OCI-LY7 (cell line): ENCODE measurements around the gene SF3B1.
A peak's percentile ranks its signal among the peaks of the same experiment; 100 is the strongest.

Experiments
- EZH2phosphoT487 ChIP-seq: fragments of 200-600 bp; sonication (generic); IDR thresholded peaks from 2 replicates; pipeline ENCODE4 v1.6.1; 2018; ENCODE audit warnings: low read depth, borderline replicate concordance, mild to moderate bottlenecking, mixed run types, antibody characterized with exemption, low read length, moderate library complexity, mixed read lengths
- TF ChIP-seq, protein P1 (sequence below): fragments of 200-600 bp; sonication (generic); conservative IDR thresholded peaks from 2 replicates; pipeline ENCODE4 v1.5.1; 2014; ENCODE audit warnings: mild to moderate bottlenecking, antibody characterized with exemption, low read length, moderate library complexity, mixed read lengths

DNA sequence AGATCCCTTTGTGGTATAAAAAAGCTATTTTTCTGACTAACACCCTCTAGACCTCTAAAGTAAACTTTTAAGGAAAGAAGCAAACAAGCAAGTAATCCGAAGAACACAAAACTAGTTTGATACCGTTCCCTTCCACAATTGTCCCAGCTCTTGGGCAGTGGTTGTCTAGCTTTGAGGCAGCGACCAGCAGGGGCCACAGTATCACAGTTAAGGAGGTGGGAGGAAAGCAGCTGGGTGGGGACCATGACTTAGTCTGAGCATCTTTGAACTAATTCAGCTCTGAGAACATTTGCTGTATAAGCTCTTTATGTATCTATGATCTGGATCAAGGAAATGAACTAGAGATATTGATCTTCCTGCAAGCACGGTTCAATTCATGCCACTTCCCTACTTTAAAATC, 51.0 kb downstream of the SF3B1 start:
- TF ChIP-seq, protein P1, sequence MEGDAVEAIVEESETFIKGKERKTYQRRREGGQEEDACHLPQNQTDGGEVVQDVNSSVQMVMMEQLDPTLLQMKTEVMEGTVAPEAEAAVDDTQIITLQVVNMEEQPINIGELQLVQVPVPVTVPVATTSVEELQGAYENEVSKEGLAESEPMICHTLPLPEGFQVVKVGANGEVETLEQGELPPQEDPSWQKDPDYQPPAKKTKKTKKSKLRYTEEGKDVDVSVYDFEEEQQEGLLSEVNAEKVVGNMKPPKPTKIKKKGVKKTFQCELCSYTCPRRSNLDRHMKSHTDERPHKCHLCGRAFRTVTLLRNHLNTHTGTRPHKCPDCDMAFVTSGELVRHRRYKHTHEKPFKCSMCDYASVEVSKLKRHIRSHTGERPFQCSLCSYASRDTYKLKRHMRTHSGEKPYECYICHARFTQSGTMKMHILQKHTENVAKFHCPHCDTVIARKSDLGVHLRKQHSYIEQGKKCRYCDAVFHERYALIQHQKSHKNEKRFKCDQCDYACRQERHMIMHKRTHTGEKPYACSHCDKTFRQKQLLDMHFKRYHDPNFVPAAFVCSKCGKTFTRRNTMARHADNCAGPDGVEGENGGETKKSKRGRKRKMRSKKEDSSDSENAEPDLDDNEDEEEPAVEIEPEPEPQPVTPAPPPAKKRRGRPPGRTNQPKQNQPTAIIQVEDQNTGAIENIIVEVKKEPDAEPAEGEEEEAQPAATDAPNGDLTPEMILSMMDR: peak; percentile 49; the same call in 1 of the 2 replicates
- TF ChIP-seq EZH2phosphoT487: no peak
